MG63 (cell line): Measurements from ENCODE around the gene OR52E1. TPM values are rescaled to one million over a fixed set of nuclear protein-coding genes. Genes with fewer than 3 reads are reported as not detected.

Source experiments
- DNase-seq: peaks from one replicate; pipeline ENCODE4 v3.0.0-alpha.2; 2020
- H3K27me3 ChIP-seq: fragments of 250-450 bp; sonication (Bioruptor Pico); 2 replicates; pipeline ENCODE4 v1.5.1; 2020; ENCODE audit warnings: mild to moderate bottlenecking, moderate library complexity
- H3K36me3 ChIP-seq: fragments of 250-450 bp; sonication (Bioruptor Pico); 2 replicates; pipeline ENCODE4 v1.5.1; 2020; ENCODE audit warnings: mild to moderate bottlenecking, moderate library complexity
- H3K4me3 ChIP-seq: fragments of 250-450 bp; sonication (Bioruptor Pico); 2 replicates; pipeline ENCODE4 v1.5.1; 2020; ENCODE audit warnings: mild to moderate bottlenecking, moderate library complexity
- H3K9me3 ChIP-seq: fragments of 250-450 bp; sonication (Bioruptor Pico); 2 replicates; pipeline ENCODE4 v1.5.1; 2020; ENCODE audit warnings: mild to moderate bottlenecking, moderate library complexity
- total RNA-seq: library from RNA; depleted of rRNA; stranded (reverse); fragments of >200 nt; shearing (Covaris generic); gene quantifications from 2 replicates; pipeline ENCODE4 v1.2.3, GENCODE V29; 2014; ENCODE audit warnings: low replicate concordance; rRNA removed

Gene OR52E1
- total RNA-seq, 1 experiment from 2014 or later, result not detected

DNA sequence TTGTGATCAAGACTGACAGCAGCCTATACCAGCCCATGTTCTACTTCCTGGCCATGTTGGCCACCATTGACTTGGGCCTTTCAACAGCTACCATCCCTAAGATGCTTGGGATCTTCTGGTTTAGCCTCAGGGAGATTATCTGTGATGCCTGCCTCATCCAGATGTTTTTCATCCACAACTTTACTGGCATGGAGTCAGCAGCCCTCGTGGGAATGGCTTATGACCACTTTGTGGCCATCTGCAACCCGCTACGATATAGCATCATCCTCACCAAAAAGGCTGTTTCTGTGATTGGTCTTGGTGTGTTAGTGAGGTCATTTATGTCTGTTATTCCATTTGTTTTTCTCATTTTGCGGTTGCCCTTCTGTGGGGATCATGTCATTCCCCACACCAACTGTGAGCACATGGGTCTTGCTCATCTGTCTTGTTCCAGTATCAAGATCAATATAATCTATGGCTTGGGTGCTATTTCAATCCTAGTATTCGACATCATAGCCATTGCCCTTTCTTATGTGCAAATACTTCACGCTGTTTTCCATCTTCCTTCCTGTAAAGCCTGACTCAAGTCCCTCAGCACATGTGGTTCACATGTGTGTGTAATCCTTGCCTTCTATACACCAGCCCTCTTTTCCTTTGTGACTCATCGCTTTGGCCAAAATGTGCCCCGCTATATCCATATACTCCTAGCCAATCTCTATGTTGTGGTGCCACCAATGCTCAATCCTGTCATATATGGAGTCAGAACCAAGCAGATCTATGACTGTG is 23.6 kb downstream of the OR52E1 start:
- Histone ChIP-seq H3K4me3 (no peak overlapping the region), H3K27me3 (no peaks in the 10 kb centered on the region; the same call in 1 of the 2 replicates), H3K36me3 (no peaks in the 10 kb centered on the region), H3K9me3 (no peaks in the 10 kb centered on the region)
- no peak for DNase-seq

GRCh38 chr11:5096011-5096410 is 26.6 kb downstream of the OR52E1 start:
- H3K9me3 ChIP-seq, result no peaks in the 10 kb centered on the region
- no peak for DNase-seq
- H3K36me3 ChIP-seq, result no peaks in the 10 kb centered on the region
- H3K27me3 ChIP-seq, result no peaks in the 10 kb centered on the region; the same call in 1 of the 2 replicates
- H3K4me3 ChIP-seq, result no peak overlapping the region

DNA sequence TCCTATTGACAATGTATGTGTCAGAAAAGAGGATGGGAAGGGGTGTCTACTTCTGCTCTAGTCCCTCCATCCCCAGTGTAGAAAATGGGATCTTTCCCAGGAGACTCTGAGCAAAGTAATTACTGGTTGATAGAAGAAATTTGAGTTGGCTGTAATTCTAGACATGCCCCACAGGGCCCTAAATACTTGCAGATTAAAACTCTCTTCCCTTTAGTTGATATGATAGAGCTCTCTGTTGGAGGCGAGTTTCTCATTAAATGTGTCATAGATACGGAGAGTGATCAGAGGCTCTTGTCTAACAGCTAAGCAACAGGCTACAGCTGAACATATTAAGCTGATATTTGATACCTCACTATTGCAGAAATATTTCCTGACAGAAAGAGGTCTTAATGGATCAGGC is 32.9 kb downstream of the OR52E1 start:
- no peak for DNase-seq
- Histone ChIP-seq H3K36me3 (no peaks in the 10 kb centered on the region), H3K27me3 (no peaks in the 10 kb centered on the region; the same call in 1 of the 2 replicates), H3K9me3 (no peaks in the 10 kb centered on the region), H3K4me3 (no peak overlapping the region)

GRCh38 chr11:5103066-5103465 is 33.7 kb downstream of the OR52E1 start:
- no peak for DNase-seq
- Histone ChIP-seq H3K27me3 (no peaks in the 10 kb centered on the region), H3K9me3 (no peaks in the 10 kb centered on the region), H3K4me3 (no peak overlapping the region), H3K36me3 (no peaks in the 10 kb centered on the region)

DNA sequence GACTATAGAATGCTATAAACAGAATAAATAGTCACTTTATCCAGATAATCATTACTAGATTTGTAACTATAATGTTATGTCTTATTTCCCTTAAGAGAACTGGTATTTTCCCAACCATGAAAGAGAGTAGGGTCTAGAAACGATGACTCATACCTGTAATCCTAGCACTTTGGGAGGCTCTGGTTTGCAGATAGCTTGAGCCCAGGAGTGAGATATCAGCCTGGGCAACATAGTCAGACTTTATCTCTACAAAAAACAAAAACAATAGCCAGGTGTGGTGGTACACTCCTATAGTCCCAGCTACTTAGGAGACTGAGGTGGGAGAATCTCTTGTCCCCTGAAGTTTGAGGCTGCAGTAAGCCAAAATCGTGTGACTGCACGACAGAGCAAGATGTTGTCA is 37.9 kb downstream of the OR52E1 start:
- no peak for DNase-seq
- Histone ChIP-seq H3K9me3 (no peaks in the 10 kb centered on the region), H3K27me3 (no peaks in the 10 kb centered on the region), H3K36me3 (no peaks in the 10 kb centered on the region), H3K4me3 (no peak overlapping the region)

- Histone ChIP-seq H3K4me3 (no peak overlapping the region), H3K27me3 (no peaks in the 10 kb centered on the region), H3K36me3 (no peaks in the 10 kb centered on the region), H3K9me3 (no peaks in the 10 kb centered on the region)
- DNase-seq, result no peak
These were observed 46.0 kb downstream of the OR52E1 start for GRCh38 chr11:5115339-5115738.

GRCh38 chr11:5117588-5117987 is 48.2 kb downstream of the OR52E1 start:
- DNase-seq, result no peak
- Histone ChIP-seq H3K36me3 (no peaks in the 10 kb centered on the region), H3K27me3 (no peaks in the 10 kb centered on the region), H3K4me3 (no peak overlapping the region), H3K9me3 (no peaks in the 10 kb centered on the region)

GRCh38 chr11:5118893-5119292 is 49.5 kb downstream of the OR52E1 start:
- no peaks in the 10 kb centered on the region for H3K27me3 ChIP-seq
- H3K4me3 ChIP-seq, result no peak overlapping the region
- DNase-seq, result no peak
- no peaks in the 10 kb centered on the region for H3K36me3 ChIP-seq
- no peaks in the 10 kb centered on the region for H3K9me3 ChIP-seq

Other genes starting within 250 kb of the OR52E1 start
- not detected in 2 replicates for gene OR51F2, start 248.3 kb upstream of the OR52E1 start, total RNA-seq
- not detected in 2 replicates for gene OR51S1, start 220.4 kb upstream of the OR52E1 start, total RNA-seq
- not detected in 2 replicates for gene OR51T1, start 187.7 kb upstream of the OR52E1 start, total RNA-seq
- gene OR51A7, start 165.8 kb upstream of the OR52E1 start, total RNA-seq, result not detected in 2 replicates
- not detected in 2 replicates for gene OR51G2, start 150.2 kb upstream of the OR52E1 start, total RNA-seq
- not detected in 2 replicates for gene OR51G1, start 145.2 kb upstream of the OR52E1 start, total RNA-seq
- gene OR51A4, start 122.0 kb upstream of the OR52E1 start, total RNA-seq, result not detected in 2 replicates
- not detected in 2 replicates for gene OR51A2, start 113.9 kb upstream of the OR52E1 start, total RNA-seq
- gene OR51L1, start 74.7 kb upstream of the OR52E1 start, total RNA-seq, result not detected in 2 replicates
- gene OR52J3, start 23.0 kb upstream of the OR52E1 start, total RNA-seq, result not detected in 2 replicates
- not detected in 2 replicates for gene OR52E2, start 9.9 kb upstream of the OR52E1 start, total RNA-seq
- not detected in 2 replicates for gene OR52A5, start 68.8 kb downstream of the OR52E1 start, total RNA-seq
- gene OR52A1, start 85.2 kb downstream of the OR52E1 start, total RNA-seq, result not detected in 2 replicates
- not detected in 2 replicates for gene OR51V1, start 131.1 kb downstream of the OR52E1 start, total RNA-seq
- not detected in 2 replicates for gene HBB, start 157.5 kb downstream of the OR52E1 start, total RNA-seq
- not detected in 2 replicates for gene HBD, start 164.9 kb downstream of the OR52E1 start, total RNA-seq
- gene HBG1, start 180.3 kb downstream of the OR52E1 start, total RNA-seq, result not detected in 2 replicates
- not detected in 2 replicates for gene HBG2, start 185.2 kb downstream of the OR52E1 start, total RNA-seq
- gene HBE1, start 200.4 kb downstream of the OR52E1 start, total RNA-seq, result not detected in 2 replicates
- gene OR51B4, start 232.4 kb downstream of the OR52E1 start, total RNA-seq, result not detected in 2 replicates